Measurements from ENCODE around the gene MOV10L1.

- TF ChIP-seq, protein P1, sequence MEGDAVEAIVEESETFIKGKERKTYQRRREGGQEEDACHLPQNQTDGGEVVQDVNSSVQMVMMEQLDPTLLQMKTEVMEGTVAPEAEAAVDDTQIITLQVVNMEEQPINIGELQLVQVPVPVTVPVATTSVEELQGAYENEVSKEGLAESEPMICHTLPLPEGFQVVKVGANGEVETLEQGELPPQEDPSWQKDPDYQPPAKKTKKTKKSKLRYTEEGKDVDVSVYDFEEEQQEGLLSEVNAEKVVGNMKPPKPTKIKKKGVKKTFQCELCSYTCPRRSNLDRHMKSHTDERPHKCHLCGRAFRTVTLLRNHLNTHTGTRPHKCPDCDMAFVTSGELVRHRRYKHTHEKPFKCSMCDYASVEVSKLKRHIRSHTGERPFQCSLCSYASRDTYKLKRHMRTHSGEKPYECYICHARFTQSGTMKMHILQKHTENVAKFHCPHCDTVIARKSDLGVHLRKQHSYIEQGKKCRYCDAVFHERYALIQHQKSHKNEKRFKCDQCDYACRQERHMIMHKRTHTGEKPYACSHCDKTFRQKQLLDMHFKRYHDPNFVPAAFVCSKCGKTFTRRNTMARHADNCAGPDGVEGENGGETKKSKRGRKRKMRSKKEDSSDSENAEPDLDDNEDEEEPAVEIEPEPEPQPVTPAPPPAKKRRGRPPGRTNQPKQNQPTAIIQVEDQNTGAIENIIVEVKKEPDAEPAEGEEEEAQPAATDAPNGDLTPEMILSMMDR (IDR thresholded peaks at IDR 0.05 in 8 of 11, conservative IDR thresholded peaks at IDR 0.05 in 3 of 11), result no peak
- no peak for TF ChIP-seq POLR2A (IDR thresholded peaks at IDR 0.05)
These were observed 87.2 kb downstream of the MOV10L1 start for GRCh38 chr22:50176850-50177536.

Measured in spleen (tissue), 7 donors.